Fibroblast of upper back skin (primary cell): Measurements from ENCODE around the gene NEGR1.
A peak's percentile ranks its signal among the peaks of the same experiment; 100 is the strongest.
"Not testable (repeated sequence)": the region's sequence is repeated elsewhere in the genome, so short reads cannot be mapped to it uniquely, and the experiment has no call there.

Source experiments
- DNase-seq: peaks from one replicate; pipeline ENCODE4 v3.0.0-alpha.2; 2013

The NEGR1 gene

DNA sequence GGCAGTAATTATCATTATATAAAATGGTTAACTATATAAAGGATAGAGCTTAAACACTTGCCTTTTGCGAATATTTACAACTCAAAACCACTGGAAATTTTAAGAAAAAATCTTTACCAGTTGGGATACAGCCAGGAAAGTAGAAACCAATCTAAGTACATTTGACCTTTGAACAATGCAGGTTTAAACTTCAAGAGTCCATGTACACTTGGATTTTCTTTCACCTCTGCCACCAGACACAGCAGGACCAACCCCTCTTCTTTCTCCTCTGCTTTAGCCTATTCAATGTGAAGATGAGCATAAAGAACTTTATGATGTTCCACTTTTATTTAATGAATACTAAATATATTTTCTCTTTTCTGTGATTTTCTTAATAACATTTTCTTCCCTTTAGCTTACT lies 361.1 kb downstream of the NEGR1 start:
- DNase-seq, result no peak

DNA sequence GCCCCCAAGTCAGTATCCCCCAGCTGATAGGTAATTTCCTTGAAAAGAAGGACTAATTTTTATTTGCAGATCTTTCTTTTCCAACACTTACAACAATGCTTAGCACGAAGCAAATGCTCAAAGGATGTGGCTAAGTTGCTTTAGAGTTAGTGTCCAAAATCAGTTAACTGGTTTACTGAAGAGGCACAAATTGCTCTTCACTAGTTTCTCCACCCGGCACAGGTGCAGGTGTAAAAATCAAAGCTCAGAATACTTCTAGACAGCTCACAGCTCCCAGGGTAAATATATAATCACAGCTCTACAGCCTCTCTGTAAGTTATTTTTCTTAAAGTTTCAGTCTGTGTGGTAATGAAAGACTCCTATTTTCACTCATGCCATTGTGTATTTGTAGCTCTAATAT lies 361.8 kb downstream of the NEGR1 start:
- no peak for DNase-seq

DNA sequence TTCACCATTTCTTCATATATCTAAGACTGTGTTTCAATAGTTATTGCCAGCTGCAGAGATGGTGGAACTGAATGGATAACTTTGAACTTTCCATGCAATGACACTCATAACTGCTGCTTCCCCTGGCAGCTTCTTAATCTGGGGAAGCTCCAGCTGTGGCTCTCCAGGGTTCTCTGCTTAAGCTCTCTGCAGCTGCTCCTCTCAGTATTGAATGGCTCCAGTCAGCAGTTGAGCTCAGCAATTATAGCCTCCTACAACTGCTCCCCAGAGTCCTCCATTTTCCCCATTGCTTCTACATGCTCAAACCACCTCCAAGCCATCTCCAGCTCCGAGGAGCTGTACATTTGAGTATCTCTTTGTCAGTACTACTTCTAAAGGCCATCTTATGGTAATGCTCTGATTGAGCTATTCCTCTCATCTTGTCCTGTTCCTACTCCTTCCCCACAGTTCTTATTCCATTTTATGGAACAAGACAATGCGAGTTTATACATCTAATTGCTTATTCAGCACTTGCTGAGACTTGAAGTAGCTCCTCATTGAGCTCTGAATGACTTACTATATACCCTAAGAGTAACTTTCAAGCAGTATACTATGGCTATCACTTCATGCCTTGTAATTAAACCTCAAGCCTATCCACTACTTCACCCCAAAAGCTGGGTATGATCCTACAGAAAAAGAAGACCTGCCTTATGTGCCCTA lies 362.4 kb downstream of the NEGR1 start:
- DNase-seq, result no peak

DNA sequence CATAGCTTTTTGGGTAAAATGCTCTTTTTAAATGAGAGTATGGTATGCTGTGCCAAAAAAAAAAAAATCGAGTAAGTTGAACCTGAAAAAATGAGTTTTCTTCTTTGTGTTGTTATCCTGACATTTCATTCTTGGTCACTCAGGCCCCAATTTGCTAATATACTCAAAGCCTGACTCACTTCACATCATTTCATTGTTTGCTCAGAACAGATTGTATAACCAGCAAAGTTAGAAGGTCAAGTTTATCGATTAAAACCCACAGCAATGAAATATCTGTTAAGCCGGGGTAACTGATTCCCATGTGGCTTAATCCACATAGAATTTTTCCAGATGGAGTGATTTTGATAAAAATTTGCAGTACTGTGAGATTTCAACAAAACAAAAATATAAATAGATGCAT lies 363.7 kb downstream of the NEGR1 start:
- DNase-seq, result no peak

DNA sequence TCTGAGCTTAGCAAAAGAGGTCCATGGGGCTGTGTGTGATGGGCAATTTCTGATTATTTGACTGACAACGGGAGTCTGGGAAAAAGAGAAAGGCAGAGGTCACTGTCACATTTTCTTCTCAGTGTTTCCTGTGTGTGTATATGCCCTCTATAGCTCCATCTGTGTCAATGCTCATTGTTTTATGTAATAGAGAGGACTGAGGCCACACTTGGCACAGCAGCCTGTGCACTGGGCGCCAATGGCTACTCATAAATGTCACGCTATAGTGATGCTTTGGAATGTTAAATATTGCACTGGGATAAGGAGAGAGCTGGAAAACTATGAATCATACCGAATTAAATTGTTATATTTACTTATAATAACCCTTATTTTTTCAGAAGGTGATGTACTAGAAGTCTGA lies 365.4 kb downstream of the NEGR1 start:
- peak; percentile 3 for DNase-seq

DNA sequence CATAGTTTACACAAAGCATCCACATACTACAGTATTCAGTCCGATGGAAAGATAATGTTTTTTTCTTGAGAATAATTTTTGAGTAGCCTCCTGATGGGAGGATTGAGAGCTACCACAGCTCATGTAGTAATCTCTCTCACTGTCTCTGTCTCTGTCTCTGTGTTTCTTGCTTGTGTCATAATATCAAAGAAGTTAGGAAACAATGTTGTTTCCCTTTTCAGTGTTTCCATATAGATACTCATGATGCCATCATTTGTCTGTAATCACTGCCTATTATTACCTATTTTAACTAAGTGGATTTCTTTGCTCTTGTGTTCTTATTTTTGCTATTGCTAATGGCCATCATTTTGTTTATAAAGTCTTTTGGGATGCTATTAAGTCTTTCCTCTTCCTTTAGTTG lies 367.7 kb downstream of the NEGR1 start:
- DNase-seq, result no peak

DNA sequence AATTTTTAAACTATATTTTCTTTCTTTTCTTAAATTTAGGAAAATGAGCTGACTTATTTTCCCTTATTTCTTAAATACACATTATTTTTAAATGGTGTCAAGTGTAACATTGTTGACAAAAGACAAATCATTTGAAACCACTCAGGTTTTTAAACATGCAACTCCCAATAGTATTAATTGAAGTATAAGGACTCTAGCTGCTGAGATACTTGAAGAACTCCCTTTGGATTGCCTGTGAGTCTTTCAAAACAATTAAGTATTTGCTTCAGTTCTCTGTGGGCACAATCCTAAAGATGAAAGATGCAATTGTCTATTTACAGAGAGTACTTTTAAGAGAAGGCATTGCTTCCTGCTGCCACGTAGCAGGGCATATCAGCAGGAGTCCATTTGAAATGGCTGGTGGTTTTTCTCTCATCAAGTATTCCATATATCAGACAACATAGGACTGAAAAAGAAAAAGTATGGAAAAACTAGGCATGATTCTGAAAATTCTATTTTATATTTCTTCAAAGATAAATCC lies 373.4 kb downstream of the NEGR1 start:
- DNase-seq, result no peak

DNA sequence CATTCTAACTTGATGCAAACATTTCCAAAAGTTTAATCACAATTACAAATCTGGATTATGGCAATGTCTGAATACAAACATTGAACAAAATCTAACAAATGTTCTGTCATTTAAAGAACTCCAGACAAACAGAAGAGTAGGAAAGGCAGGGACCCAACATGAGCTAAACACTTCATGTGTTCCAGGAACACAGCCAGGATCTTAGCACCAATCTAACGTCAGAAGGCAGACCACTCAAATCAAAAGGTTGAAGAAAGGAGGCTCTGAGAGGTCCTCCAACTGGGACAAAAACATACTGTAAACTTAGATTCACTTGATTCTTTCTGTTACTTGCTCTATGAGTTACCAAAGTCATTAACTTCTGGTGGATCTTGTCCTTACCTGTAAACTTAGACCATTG lies 374.0 kb downstream of the NEGR1 start:
- peak; percentile 8 for DNase-seq

DNA sequence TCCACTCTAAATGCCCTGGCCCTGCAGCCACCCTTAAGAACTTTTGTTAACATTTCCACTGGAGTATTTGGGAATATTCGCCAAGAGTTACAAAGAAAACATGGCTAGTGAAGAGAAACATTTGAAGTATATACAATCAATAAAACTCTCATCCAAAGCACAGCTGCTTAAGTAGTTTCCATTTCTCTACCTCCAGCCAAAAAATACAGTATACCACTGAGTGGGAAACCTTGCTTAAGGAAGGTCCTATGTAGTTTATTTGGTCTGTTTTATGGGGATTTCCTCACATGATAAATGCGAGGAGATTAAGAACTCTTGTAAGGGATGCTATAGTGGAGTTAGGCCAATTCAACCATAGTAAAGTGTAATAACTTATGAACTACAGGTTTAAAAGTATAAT lies 382.5 kb downstream of the NEGR1 start:
- no peak for DNase-seq

DNA sequence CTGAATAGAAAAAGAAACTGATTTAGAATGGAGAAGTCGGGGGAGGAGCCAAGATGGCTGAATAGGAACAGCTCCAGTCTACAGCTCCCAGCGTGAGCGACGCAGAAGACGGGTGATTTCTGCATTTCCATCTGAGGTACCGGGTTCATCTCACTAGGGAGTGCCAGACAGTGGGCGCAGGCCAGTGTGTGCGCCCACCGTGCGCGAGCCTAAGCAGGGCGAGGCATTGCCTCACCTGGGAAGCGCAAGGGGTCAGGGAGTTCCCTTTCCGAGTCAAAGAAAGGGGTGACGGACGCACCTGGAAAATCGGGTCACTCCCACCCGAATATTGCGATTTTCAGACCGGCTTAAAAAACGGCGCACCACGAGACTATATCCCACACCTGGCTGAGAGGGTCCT lies 394.2 kb downstream of the NEGR1 start:
- DNase-seq, result not testable (repeated sequence)

DNA sequence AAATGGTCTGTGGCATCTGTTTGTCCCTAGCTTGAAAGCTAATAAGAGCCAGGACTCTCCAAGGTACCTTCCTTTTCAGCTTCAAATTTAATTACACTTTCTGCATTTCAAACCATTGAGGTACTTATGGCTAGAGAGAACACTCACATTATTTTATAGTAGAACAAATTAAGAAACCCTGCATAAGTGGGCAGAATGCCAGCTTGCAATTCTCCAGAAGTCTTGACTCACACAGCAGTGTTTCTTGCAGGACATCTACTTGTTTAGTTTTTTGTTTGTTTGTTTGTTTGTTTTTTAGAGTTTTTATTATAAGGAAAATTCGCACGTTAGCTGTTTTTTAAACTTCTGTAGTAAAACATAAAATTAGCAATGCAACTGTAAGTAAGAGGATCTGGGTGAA lies 397.2 kb downstream of the NEGR1 start:
- DNase-seq, result peak; percentile 8

DNA sequence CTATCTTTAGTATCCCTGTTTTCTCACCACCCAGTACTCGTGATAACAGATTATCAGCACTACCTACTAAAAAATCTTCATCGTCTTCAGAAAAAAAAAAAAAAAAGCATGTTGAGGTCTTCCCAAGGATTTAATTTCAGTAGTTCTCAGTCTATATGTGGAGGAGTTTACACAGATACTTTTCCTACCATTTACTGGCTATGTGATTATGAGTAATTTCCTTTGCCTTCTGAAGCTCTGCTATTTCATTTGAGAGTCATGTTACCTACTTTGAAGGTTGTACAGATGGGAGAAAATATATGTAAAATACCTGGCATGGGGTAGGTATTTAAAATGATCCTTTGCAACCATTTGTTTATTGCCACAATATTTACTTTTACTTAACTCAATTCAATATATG lies 399.7 kb downstream of the NEGR1 start:
- no peak for DNase-seq

DNA sequence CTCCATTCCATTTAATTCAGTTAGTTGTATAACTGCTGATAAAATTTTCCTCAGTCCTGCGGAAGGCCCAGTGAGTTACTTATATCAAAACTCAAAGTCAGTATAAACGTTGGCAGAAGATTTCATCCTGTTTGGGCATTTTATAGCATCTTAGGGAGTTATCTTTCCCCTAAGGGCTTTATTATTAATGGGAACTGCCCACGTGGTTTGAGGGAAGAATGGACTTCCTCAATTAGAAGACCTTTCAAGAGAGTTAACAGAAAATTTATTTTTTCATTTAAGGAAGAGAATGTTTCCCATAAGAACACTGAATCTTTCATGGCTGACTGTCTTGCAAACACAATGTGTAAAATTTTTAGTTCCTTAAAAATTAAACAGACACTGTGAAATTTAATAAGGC lies 400.1 kb downstream of the NEGR1 start:
- DNase-seq, result no peak

DNA sequence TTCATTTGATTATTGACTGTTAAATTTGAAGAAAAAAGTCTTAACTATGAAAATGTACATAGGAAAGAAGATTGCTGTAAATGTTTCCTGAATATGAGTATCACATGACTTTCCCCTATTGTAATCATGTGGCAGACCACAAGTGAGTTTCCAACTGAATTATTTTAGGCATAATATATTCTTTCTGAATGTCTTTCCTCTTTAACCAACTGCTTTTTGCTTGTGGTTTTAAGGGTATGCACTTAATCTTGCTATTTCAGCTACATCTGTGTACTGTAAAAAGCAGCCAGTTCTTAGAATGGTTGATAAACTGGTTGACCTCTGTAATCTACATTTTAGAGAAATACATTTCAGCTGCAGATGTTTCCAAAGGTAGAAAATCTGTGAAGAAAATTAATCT lies 400.7 kb downstream of the NEGR1 start:
- peak; percentile 58 for DNase-seq

DNA sequence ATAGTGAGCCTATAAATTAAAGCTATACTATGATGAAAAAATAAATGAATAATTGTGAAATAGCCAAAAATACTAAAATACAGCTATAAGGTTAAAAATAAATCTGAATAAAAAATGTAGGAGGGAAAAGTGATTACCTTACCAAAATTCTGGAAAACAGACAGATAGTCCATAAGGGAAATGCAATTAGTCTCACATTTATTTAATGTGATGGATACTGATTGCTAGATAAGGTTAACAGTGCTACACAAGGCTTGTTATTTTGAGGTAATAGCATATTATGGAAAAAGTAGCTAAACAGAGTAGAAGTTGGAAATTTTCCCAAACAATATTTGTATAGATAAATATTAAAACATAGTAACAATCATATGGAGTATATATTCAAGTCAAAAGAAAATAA lies 413.0 kb downstream of the NEGR1 start:
- DNase-seq, result no peak

DNA sequence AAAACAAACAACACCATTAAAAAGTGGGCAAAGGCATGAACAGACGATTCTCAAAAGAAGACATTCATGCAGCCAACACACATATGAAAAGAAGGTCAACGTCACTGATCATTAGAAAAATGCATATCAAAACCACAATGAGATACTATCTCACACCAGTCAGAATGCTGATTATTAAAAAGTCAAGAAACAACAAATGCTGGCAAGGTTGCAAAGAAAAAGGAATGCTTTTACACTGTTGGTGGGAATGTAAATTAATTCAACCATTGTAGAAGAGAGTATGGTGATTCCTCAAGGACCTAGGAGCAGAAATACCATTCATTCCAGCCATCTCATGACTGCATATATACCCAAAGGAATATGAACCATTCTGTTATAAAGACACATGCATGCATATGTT lies 419.6 kb downstream of the NEGR1 start:
- peak; percentile 22 for DNase-seq

DNA sequence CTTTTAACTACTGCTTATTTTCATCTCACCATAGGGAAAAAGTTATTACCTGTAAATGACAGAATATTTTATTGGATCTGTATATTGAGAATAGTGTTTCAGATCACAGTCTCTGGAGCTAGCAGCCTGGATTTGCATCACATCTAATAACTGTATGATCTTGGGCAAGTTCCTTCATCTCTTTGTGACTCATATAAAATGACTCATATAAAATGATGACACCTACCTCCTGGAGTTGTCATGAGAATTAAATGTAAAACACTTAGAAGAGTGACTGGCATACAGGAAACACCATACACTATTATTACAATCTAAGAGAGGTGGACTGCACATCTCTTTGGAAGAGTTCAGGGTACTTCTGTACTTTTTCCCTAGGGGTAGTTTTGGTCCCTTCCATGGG lies 421.3 kb downstream of the NEGR1 start:
- peak; percentile 74 for DNase-seq

DNA sequence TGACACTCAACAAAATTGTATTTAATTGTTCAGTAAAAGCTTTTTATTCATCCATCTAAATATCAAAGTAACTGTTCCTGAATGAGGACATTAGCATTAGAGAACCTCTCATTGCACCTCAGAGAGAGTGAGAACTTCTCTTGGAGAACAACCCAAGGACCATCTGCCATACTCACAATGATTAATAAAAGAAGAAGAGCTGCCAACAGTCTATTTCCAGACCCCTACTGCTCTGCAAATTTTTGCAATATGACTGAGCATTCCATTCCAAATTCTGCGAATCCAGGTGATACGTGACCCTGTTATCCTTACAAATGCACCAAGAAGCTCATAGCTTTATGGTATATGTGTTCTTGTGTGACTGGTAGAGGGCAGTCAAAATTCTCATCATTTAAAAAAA lies 422.5 kb downstream of the NEGR1 start:
- DNase-seq, result peak; percentile 17

DNA sequence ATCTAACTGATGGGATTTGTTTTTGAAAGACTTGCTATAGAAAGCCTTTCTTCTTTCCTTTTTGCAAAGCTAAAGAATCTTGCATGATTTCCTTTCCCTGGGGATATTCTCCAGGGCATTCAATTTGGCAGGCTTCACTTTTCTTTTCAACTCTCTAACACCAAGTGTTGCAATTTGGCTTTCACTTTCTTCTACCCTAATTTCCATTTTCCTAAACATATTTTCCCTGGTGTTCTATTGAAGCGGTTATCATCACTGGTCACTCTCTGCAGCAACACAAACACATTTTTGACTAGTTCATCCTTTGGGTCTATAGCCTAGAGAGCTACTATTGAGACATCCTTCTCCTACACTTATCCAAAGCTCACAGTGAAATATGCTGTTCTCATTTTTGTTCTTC lies 424.5 kb downstream of the NEGR1 start:
- DNase-seq, result peak; percentile 63

DNA sequence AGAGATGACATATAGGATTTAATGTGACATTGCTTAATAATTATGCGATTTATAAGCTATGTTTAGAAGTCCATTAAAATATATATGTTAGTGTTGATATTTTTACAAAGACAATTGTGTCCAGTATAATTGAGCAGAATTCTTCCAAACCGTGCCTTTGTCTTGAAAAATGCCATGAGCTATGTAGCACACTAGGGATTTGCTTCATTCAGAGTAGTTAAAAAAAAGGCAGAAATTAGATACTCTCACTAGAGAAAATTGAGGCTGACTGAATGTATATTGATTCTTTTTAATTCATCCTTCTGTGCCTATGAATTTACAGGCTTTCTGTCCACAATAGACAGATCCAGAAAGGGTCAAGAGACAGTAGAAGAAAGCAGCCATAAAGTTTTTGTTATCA lies 429.0 kb downstream of the NEGR1 start:
- DNase-seq, result no peak

DNA sequence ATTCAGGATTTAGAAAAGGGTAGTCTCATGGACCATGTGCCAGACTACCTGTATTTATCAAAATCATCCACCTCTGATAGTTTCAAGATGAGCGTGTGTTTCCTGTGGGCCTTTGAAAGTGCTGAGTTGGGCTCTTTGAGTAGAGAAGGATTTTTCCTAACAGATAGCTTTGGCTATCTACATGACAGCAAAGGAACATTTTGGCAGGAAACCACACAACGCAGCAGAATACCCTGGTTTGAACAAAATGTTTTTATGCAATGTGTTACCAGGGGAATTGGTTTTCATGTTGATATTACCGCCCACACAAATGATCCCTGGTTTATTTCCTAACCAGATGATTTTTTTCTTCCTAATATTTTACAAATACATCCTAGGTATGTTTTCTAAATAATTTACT lies 431.4 kb downstream of the NEGR1 start:
- peak; percentile 23 for DNase-seq

DNA sequence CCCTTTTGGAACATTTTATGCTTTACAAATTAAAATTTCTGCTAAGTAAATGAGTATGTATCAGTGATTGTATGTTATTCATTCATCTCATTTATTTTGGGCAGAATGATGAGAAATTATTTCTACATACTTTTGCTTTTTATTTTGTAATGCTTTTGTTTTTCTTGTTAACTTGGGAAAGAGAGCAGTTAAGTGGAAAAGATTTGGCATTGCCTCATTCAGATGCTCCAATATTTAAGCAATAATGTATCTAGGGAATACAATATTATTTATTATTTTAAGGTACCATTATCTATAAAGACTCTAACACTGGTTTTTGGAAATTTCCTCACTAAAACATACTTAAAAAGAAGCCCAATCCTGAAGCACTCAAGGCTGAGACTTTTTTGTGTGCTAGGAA lies 431.8 kb downstream of the NEGR1 start:
- DNase-seq, result no peak

DNA sequence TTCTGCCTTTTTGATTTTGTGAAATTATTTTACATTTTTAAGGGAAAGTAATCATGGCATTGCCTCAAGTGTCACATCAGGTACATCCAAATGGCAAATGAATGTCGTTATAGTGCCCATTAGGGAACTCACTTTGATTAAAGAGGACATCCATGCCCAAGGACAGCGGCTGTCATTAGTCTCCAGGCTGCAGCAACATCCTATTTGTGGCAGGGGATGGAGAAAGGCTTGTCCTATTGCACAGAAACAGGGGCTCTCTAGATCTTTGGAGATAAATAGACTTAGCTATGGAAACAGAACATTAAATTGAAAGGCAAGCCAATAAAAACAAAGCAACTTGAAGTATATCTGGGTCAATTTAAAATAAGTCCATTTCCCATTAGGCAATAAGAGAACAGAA lies 439.3 kb downstream of the NEGR1 start:
- DNase-seq, result no peak

DNA sequence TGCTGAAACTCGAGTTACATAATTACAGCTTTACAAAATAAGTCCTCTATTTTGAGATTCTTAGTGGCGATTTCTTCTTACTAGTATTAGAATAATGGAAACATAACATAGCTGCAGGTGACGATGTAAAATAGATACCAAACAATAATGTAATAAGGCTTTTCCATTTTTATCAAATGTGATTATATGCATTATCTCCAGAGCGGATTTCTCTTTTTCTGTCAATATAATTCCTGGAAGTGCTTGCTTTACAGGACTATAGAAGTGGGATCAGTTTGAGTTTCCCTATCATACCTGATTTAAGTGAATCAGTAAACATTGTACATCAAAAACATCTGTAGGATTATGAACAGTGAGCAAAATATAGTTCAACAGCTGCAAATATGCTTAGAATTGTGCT lies 442.5 kb downstream of the NEGR1 start:
- DNase-seq, result no peak

DNA sequence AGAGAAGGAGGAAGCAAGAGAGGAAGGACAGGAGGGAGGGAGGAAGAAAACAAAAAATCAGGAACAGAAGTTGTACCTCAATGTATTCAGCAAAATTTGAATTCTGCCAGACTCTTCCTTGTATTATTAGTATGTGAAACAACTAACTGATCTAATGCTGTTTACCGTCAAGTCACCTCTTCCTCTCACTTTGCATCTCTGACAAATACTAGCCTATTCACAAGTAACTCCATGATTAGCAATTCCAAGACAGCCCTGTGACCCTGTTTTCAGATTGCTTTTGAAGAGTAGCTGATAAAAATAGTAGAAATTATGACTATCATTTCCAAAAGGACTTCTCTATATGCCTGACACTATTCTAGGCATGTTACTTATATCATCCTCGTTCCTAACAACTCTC lies 445.4 kb downstream of the NEGR1 start:
- no peak for DNase-seq

DNA sequence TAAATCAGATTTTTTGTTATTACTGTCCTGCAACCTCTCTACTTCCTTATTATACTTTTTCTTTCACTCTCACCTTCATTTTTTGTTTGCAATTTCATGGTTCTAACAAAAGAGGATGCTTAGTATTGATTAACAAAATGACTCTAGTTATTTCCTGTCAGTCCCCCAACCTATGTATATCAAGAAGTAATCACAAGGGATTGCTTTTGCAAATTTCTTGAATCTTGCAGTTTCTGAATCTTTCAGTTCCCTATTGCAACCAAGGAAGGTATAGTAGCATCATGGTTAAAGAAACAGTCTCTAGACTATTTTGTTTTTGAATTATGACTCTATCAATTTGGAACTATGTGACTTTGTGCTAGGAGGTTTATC lies 446.9 kb downstream of the NEGR1 start:
- DNase-seq, result no peak
